Vagina (tissue), 2 donors: ENCODE data around the gene ERLIN1. TPM values are rescaled to one million over a fixed set of nuclear protein-coding genes. Genes with fewer than 3 reads are reported as not detected.

Experiments
- DNase-seq, 2 donors: peaks; one replicate each; pipeline ENCODE4 v3.0.0-alpha.2; 2017; ENCODE audit errors: extremely low spot score in 2 of 2
- H3K27ac ChIP-seq: fragments of 200-600 bp; sonication (generic); one replicate; pipeline ENCODE4 v1.5.1; 2019
- H3K27me3 ChIP-seq: fragments of 200-600 bp; sonication (generic); one replicate; pipeline ENCODE4 v1.5.1; 2019
- H3K36me3 ChIP-seq, 2 donors: fragments of 200-600 bp; sonication (generic); one replicate each; pipeline ENCODE4 v1.5.1; 2017 to 2019
- H3K4me1 ChIP-seq: fragments of 200-600 bp; sonication (generic); one replicate; pipeline ENCODE4 v1.5.1; 2019
- H3K4me3 ChIP-seq, 2 donors: fragments of 200-600 bp; sonication (generic); 1 replicate in 1 of 2; 2 replicates in 1 of 2; pipeline ENCODE4 v1.5.1; 2016 to 2019
- H3K9me3 ChIP-seq: fragments of 200-600 bp; sonication (generic); one replicate; pipeline ENCODE4 v1.5.1; 2019
- POLR2A ChIP-seq, 2 donors: fragments of 450-650 bp; IDR thresholded peaks; one replicate each; pipeline ENCODE4 v1.6.1; 2017; ENCODE audit warnings: antibody characterized with exemption in 2 of 2, mild to moderate bottlenecking in 2 of 2, moderate library complexity in 2 of 2
- POLR2AphosphoS5 ChIP-seq, 2 donors: sonication (generic); formaldehyde crosslinking; IDR thresholded peaks; one replicate each; pipeline ENCODE4 v1.9.0; 2017; ENCODE audit warnings: antibody characterized with exemption in 2 of 2, mild to moderate bottlenecking in 2 of 2, low read depth in 1 of 2; ENCODE audit not compliant: insufficient read depth in 1 of 2
- intact Hi-C: fragments of 100-400 bp; cut with DNase I; formaldehyde crosslinking; loops from one replicate; pipeline ENCODE4 v1.15.1; 2023
- total RNA-seq: library from RNA; depleted of rRNA; stranded (reverse); fragments of >200 nt; gene quantifications from one replicate; pipeline ENCODE4 v1.2.3, GENCODE V29; 2016
- TF ChIP-seq, protein P1 (sequence below), 3 experiments: fragments of 450-650 bp in 2 of 3; fragments of 200-600 bp in 1 of 3; sonication (generic) in 1 of 3; IDR thresholded peaks; one replicate each; pipeline ENCODE4 v1.5.1; 2017 to 2019; ENCODE audit warnings: antibody characterized with exemption in 3 of 3, mild to moderate bottlenecking in 2 of 3, moderate library complexity in 2 of 3

Gene ERLIN1
- total RNA-seq, 1 donor from 2014 or later, result 25.5 TPM

DNA sequence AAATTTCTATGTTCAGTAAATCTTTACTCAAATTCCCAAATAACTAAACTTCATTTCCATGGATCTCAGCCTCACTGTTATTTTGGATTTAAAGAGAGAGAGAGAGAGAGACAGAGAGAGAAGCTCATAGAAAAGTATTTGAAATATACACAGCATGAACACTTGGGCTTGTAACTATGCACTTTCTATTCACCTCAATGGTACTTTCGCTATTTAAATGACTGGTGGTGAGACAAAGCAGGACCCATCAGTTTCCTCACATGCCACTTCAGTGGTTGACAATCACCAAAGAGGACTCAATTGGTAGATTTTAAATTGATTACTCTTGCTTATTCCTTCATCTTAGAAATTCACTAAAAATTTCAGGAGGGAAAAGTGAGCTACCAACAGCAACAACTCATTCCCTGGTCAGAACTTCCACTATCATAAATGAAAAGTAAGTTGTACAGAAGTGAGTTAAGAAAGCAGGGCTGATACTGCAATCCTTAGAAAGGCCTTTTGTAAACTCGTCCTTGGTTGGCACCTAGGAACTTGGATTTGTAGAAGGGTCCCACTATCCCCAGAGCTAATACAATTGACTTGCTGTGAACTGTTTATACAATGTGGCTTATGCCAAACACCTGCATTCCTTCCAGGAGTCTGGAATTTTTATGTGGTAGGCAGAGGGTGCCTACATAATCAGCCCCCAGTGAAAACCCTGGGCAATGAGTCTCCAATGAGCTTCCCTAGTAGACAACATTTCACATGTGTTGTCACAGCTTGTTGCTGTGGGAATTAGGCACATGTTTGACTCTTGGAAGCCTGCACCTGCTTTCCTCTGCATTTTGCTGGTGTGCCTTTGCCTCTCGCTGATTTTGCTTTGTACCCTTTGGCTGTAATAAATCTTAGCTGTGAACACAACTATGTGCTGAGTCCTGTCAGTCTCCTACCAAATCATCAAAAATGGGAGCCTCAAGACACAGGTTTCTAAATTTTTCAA, 10.8 kb downstream of the ERLIN1 start:
- no peak overlapping the region for H3K27ac ChIP-seq
- H3K27me3 ChIP-seq, result no peaks in the 10 kb centered on the region
- no peak for TF ChIP-seq POLR2AphosphoS5 (IDR thresholded peaks at IDR 0.05; ENCODE audit: insufficient read depth in 1 of 2, low read depth in 1 of 2)
- no peak overlapping the region for H3K4me3 ChIP-seq
- H3K4me1 ChIP-seq, result no peaks in the 10 kb centered on the region
- DNase-seq, result no peak
- H3K36me3 ChIP-seq, result peaks cover 0 to 48% of the 10 kb centered on the region in 2 donors
- intact Hi-C loops, result loop anchor here (5.0 kb wide), 1 partner anchor 327 kb away; no protein-coding TSS in a partner anchor
- H3K9me3 ChIP-seq, result no peaks in the 10 kb centered on the region

DNA sequence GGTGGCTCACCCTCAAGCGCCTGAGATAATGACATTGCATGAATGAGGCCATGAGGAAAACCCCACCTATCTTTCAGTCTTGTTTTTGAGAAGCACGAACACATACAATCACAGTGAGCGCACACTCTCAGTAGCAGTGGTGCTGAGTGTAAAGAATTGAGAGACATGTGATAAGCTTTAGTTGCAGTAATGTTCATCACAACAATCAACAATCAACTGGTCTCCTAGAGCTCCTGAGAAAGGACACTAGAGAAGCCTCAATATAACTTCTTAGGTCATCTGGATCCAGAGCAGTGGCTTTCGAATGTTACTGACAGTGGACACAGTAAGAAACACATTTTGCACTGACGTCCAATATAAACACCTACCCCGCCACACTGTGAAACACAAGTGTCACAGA, 12.8 kb downstream of the ERLIN1 start:
- Histone ChIP-seq H3K4me1 (no peaks in the 10 kb centered on the region), H3K27me3 (no peaks in the 10 kb centered on the region), H3K9me3 (no peaks in the 10 kb centered on the region), H3K4me3 (no peak overlapping the region), H3K27ac (no peak overlapping the region), H3K36me3 (peaks cover 0 to 41% of the 10 kb centered on the region in 2 donors)
- intact Hi-C loops, result no loop called here
- TF ChIP-seq POLR2A (IDR thresholded peaks at IDR 0.05) (no peak), POLR2AphosphoS5 (IDR thresholded peaks at IDR 0.05; ENCODE audit: insufficient read depth in 1 of 2, low read depth in 1 of 2) (no peak)
- TF ChIP-seq, protein P1, sequence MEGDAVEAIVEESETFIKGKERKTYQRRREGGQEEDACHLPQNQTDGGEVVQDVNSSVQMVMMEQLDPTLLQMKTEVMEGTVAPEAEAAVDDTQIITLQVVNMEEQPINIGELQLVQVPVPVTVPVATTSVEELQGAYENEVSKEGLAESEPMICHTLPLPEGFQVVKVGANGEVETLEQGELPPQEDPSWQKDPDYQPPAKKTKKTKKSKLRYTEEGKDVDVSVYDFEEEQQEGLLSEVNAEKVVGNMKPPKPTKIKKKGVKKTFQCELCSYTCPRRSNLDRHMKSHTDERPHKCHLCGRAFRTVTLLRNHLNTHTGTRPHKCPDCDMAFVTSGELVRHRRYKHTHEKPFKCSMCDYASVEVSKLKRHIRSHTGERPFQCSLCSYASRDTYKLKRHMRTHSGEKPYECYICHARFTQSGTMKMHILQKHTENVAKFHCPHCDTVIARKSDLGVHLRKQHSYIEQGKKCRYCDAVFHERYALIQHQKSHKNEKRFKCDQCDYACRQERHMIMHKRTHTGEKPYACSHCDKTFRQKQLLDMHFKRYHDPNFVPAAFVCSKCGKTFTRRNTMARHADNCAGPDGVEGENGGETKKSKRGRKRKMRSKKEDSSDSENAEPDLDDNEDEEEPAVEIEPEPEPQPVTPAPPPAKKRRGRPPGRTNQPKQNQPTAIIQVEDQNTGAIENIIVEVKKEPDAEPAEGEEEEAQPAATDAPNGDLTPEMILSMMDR (IDR thresholded peaks at IDR 0.05), result no peak
- DNase-seq, result no peak

DNA sequence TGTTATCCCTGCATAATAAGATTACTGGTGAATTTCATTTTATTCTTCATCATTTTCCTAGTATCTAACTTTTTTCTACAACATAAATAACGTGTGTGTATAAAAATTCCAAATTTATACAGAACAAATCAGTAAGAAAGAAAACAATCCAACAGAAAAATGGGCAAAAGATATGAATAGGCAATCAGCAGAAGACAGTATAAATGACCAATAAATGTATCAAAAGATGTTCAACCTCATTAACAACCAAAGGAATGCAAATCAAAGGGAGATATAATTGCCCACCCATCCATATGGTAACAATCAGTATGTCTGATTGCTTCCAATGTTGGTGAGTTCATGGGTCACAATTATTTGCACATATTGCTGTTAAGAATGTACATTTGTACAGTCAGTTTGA, 13.5 kb downstream of the ERLIN1 start:
- H3K27ac ChIP-seq, result no peak overlapping the region

DNA sequence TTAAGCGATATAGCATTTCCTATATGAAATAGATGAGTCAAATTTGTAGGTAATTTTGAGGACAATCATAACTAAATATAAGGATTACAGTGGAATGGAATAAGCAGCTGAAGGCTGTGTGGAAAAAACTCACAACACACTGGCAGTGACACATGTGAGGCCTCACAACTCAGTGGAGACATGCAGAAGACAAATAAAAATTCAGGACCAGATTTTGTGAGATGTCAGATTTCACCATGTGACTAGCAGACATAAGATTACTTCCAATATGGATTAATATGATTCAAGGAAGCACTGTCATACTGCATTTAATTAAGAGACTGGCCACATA, 17.6 kb downstream of the ERLIN1 start:
- Histone ChIP-seq H3K9me3 (no peaks in the 10 kb centered on the region), H3K4me1 (no peaks in the 10 kb centered on the region), H3K27me3 (no peaks in the 10 kb centered on the region), H3K4me3 (no peak overlapping the region), H3K36me3 (peaks cover 0 to 19% of the 10 kb centered on the region in 2 donors), H3K27ac (peak overlapping the region; percentile 45)
- TF ChIP-seq POLR2A (IDR thresholded peaks at IDR 0.05) (no peak), POLR2AphosphoS5 (IDR thresholded peaks at IDR 0.05; ENCODE audit: insufficient read depth in 1 of 2, low read depth in 1 of 2) (no peak)
- TF ChIP-seq, protein P1 (IDR thresholded peaks at IDR 0.05), result no peak
- no peak for DNase-seq
- intact Hi-C loops, result no loop called here

More for the DNA sequence above, 13.5 kb downstream of the ERLIN1 start:
- Histone ChIP-seq H3K9me3 (no peaks in the 10 kb centered on the region), H3K4me3 (no peak overlapping the region), H3K36me3 (peaks cover 0 to 41% of the 10 kb centered on the region in 2 donors), H3K27me3 (no peaks in the 10 kb centered on the region), H3K4me1 (no peaks in the 10 kb centered on the region)
- TF ChIP-seq, protein P1 (IDR thresholded peaks at IDR 0.05), result no peak
- TF ChIP-seq POLR2A (IDR thresholded peaks at IDR 0.05) (no peak), POLR2AphosphoS5 (IDR thresholded peaks at IDR 0.05; ENCODE audit: insufficient read depth in 1 of 2, low read depth in 1 of 2) (no peak)
- no peak for DNase-seq
- intact Hi-C loops, result no loop called here

DNA sequence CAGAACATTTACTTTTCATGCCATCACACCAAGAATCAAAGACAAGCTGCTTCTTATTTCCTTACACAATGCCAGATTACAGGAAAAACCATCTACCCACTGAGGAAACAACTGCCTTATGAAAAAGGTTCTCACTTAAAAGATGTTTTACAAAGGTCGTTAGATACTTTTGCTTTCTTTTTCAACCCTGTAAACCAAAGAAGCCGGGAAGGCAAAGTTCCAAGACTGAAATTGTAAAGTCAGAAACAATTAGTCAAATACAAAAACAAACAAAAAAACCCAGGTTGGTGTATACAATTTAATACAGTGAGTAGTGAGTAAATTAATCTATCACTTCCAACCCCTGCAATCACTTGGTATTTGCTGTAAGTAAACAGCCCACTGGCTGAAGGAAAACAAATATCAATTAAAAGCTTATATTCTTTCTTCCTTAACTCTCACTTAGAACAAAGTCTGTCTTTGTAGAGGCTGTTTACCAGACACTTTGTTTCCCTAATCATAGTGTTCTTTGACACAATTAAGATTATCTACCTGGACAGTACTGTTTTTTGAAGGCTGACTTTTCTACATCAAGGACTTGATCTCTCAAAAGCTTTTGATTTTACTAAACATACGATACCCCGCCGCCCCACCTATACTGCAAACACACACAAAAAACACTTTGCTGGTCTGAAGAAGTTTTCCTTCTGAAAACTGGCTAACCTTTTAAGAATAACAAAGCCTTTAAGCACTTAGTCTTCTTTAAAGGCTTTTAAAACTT, 18.1 kb downstream of the ERLIN1 start:
- Histone ChIP-seq H3K4me3 (no peak overlapping the region), H3K4me1 (no peaks in the 10 kb centered on the region), H3K27me3 (no peaks in the 10 kb centered on the region), H3K9me3 (no peaks in the 10 kb centered on the region), H3K27ac (peak overlapping the region; percentile 45), H3K36me3 (peaks cover 0 to 14% of the 10 kb centered on the region in 2 donors)
- intact Hi-C loops, result no loop called here
- DNase-seq, result no peak
- TF ChIP-seq POLR2AphosphoS5 (IDR thresholded peaks at IDR 0.05; ENCODE audit: insufficient read depth in 1 of 2, low read depth in 1 of 2), result no peak
- TF ChIP-seq, protein P1 (IDR thresholded peaks at IDR 0.05), result no peak
- TF ChIP-seq POLR2A (IDR thresholded peaks at IDR 0.05), result no peak
